ENCODE results near the gene ANKRD53.

ANKRD53 gene

DNA sequence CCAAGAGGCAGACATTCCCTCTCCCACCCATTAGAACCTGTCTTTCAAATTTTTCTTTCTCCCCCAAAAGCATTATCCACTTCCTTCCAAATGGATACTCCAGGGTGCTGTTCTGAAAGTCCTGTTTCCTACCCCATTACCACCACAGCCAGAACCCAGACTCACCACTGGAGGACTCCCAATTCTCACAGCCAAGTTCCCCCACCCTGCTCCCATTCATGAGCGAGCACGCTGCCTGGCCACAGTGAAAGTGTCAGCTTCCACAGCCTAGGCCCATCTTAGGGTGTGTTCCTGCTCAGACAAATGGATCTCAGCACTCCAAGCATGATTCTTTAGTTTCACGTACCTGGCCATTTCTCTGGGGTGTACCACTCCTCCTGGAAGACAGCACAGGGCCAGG lies 3.8 kb upstream of the ANKRD53 start:
- Histone ChIP-seq H3K9me2 (replicated peaks; ENCODE audit: insufficient read depth, low read length) (no peaks in the 10 kb centered on the region), H3K9me3 (ENCODE audit: insufficient read depth, low read length) (no peaks in the 10 kb centered on the region)

DNA sequence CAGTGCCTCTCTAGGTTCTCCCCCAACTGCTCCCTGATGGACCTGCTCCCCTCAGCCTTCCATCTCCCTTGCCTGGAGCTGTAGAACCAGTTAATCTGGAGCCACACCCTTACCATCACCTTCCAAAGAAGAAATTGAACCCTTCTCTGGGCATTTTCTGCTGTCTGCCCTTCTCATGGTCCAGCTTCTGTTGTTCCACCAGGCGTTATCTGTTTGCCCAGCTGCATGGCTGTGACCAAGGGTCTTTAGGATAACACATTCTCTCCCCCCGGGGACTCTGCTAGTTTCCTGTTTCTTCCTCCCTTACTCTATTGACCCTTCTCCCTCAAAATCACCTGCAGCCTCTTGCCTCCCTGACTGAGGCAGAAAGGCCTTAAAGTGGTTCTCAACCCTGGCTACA lies 3.2 kb upstream of the ANKRD53 start:
- Histone ChIP-seq H3K4me2 (ENCODE audit: low read depth, low read length, poor library complexity, severe bottlenecking) (no peak overlapping the region), H3K79me2 (ENCODE audit: insufficient read depth, low read length) (no peaks in the 10 kb centered on the region), H3K9ac (ENCODE audit: low read length) (no peak overlapping the region), H3K9me3 (ENCODE audit: insufficient read depth, low read length) (no peaks in the 10 kb centered on the region), H3K36me3 (ENCODE audit: low read length) (no peaks in the 10 kb centered on the region), H4K20me1 (ENCODE audit: low read depth, low read length) (no peaks in the 10 kb centered on the region), H2AFZ (ENCODE audit: low read depth, low read length, severe bottlenecking) (no peak overlapping the region), H3K4me3 (ENCODE audit: insufficient read depth, low read length, poor library complexity, severe bottlenecking) (no peak overlapping the region), H3K9me2 (replicated peaks; ENCODE audit: insufficient read depth, low read length) (no peaks in the 10 kb centered on the region), H3F3A (ENCODE audit: insufficient read depth) (no peaks in the 10 kb centered on the region), H3K27me3 (ENCODE audit: low read length) (no peaks in the 10 kb centered on the region), H3K27ac (ENCODE audit: low read depth, low read length) (no peak overlapping the region)
- TF ChIP-seq, protein P1, sequence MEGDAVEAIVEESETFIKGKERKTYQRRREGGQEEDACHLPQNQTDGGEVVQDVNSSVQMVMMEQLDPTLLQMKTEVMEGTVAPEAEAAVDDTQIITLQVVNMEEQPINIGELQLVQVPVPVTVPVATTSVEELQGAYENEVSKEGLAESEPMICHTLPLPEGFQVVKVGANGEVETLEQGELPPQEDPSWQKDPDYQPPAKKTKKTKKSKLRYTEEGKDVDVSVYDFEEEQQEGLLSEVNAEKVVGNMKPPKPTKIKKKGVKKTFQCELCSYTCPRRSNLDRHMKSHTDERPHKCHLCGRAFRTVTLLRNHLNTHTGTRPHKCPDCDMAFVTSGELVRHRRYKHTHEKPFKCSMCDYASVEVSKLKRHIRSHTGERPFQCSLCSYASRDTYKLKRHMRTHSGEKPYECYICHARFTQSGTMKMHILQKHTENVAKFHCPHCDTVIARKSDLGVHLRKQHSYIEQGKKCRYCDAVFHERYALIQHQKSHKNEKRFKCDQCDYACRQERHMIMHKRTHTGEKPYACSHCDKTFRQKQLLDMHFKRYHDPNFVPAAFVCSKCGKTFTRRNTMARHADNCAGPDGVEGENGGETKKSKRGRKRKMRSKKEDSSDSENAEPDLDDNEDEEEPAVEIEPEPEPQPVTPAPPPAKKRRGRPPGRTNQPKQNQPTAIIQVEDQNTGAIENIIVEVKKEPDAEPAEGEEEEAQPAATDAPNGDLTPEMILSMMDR (IDR thresholded peaks at IDR 0.05; ENCODE audit: insufficient read depth, low read length, poor library complexity, severe bottlenecking) = no peak
- TF ChIP-seq EZH2phosphoT487 (conservative IDR thresholded peaks at IDR 0.05; ENCODE audit: low read length) = no peak

More for the DNA sequence above, 3.8 kb upstream of the ANKRD53 start:
- Histone ChIP-seq H3K4me2 (ENCODE audit: low read depth, low read length, poor library complexity, severe bottlenecking) (no peak overlapping the region), H2AFZ (ENCODE audit: low read depth, low read length, severe bottlenecking) (no peak overlapping the region), H3K9ac (ENCODE audit: low read length) (no peak overlapping the region), H3K27me3 (ENCODE audit: low read length) (no peaks in the 10 kb centered on the region), H3K27ac (ENCODE audit: low read depth, low read length) (no peak overlapping the region), H4K20me1 (ENCODE audit: low read depth, low read length) (no peaks in the 10 kb centered on the region), H3K36me3 (ENCODE audit: low read length) (no peaks in the 10 kb centered on the region), H3K79me2 (ENCODE audit: insufficient read depth, low read length) (no peaks in the 10 kb centered on the region), H3F3A (ENCODE audit: insufficient read depth) (no peaks in the 10 kb centered on the region), H3K4me3 (ENCODE audit: insufficient read depth, low read length, poor library complexity, severe bottlenecking) (no peak overlapping the region)
- TF ChIP-seq, protein P1 (IDR thresholded peaks at IDR 0.05; ENCODE audit: insufficient read depth, low read length, poor library complexity, severe bottlenecking) = no peak
- no peak for TF ChIP-seq EZH2phosphoT487 (conservative IDR thresholded peaks at IDR 0.05; ENCODE audit: low read length)

DNA sequence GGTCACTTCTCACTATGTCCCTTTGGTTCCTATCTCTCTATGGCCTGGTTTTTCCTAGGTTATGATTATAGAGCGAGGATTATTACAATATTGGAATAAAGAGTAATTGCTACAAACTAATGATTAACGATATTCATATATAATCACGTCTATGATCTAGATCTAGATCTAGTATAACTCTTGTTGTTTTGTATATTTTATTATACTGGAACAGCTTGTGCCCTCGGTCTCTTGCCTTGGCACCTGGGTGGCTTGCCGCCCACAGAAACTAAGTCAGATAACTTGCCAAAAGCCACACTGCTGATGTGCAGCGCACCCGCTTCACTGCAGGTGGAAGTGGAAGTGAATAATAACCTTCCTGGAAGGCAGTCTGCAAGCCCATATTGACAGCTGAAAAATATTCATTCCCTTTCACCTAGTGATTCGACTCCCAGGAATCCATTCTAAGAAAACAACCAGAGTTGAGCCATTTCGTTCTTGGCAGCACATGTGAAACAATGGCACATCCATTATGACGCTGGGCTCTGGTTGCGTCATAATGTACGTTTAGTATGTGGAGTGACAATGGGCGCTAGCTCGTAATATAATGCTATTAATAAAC lies 725 bp upstream of the ANKRD53 start:
- no peaks in the 10 kb centered on the region for H4K20me1 ChIP-seq (ENCODE audit: low read depth, low read length)
- H2AFZ ChIP-seq (ENCODE audit: low read depth, low read length, severe bottlenecking) = peak overlapping the region; percentile 75
- TF ChIP-seq, protein P1 (IDR thresholded peaks at IDR 0.05; ENCODE audit: insufficient read depth, low read length, poor library complexity, severe bottlenecking) = no peak
- no peak for TF ChIP-seq EZH2phosphoT487 (conservative IDR thresholded peaks at IDR 0.05; ENCODE audit: low read length)

More for the DNA sequence above, 725 bp upstream of the ANKRD53 start:
- Histone ChIP-seq H3K9ac (ENCODE audit: low read length) (no peak overlapping the region), H3K4me2 (ENCODE audit: low read depth, low read length, poor library complexity, severe bottlenecking) (peak overlapping the region; percentile 43), H3K27ac (ENCODE audit: low read depth, low read length) (no peak overlapping the region), H3K36me3 (ENCODE audit: low read length) (no peaks in the 10 kb centered on the region), H3K4me3 (ENCODE audit: insufficient read depth, low read length, poor library complexity, severe bottlenecking) (peak overlapping the region; percentile 30), H3K27me3 (ENCODE audit: low read length) (no peaks in the 10 kb centered on the region), H3K9me3 (ENCODE audit: insufficient read depth, low read length) (no peaks in the 10 kb centered on the region), H3K9me2 (replicated peaks; ENCODE audit: insufficient read depth, low read length) (no peaks in the 10 kb centered on the region), H3F3A (ENCODE audit: insufficient read depth) (no peaks in the 10 kb centered on the region), H3K79me2 (ENCODE audit: insufficient read depth, low read length) (no peaks in the 10 kb centered on the region)
